ENCODE results near the gene LMX1B.
"Not testable (repeated sequence)": the region's sequence is repeated elsewhere in the genome, so short reads cannot be mapped to it uniquely, and the experiment has no call there.

The LMX1B gene

GRCh38 chr9:126613651-126614050 is at the start of gene LMX1B:
TSS of gene LMX1B (plus strand) at chr9:126613928. CDS start at chr9:126614450, 522 bp downstream.
- Histone ChIP-seq H2AFZ (ENCODE audit: low read depth, low read length) (no peak within 1 kb of the TSS), H3K36me3 (ENCODE audit: insufficient read depth, low read length) (no peaks in the 10 kb centered on the region), H3K27me3 (ENCODE audit: insufficient read depth, low read length) (peaks cover 91% of the 10 kb centered on the region), H3K4me1 (ENCODE audit: insufficient read depth, low read length) (peaks cover 15% of the 10 kb centered on the region), H3K9me3 (ENCODE audit: low read length) (no peaks in the 10 kb centered on the region), H3K4me3 (ENCODE audit: low read length) (no peak within 1 kb of the TSS)

- H3K9me3 ChIP-seq (ENCODE audit: low read length), result no peaks in the 10 kb centered on the region
- H3K36me3 ChIP-seq (ENCODE audit: insufficient read depth, low read length), result no peaks in the 10 kb centered on the region
- no peak overlapping the region for H2AFZ ChIP-seq (ENCODE audit: low read depth, low read length)
- no peak overlapping the region for H3K4me3 ChIP-seq (ENCODE audit: low read length)
- no peaks in the 10 kb centered on the region for H3K4me1 ChIP-seq (ENCODE audit: insufficient read depth, low read length)
- peaks cover 8% of the 10 kb centered on the region for H3K27me3 ChIP-seq (ENCODE audit: insufficient read depth, low read length)
Observed at GRCh38 chr9:126564128-126564527, 49.6 kb upstream of the LMX1B start.

GRCh38 chr9:126564716-126565115 is 49.0 kb upstream of the LMX1B start:
- H3K4me1 ChIP-seq (ENCODE audit: insufficient read depth, low read length), result no peaks in the 10 kb centered on the region
- H3K27me3 ChIP-seq (ENCODE audit: insufficient read depth, low read length), result peaks cover 5% of the 10 kb centered on the region
- H2AFZ ChIP-seq (ENCODE audit: low read depth, low read length), result no peak overlapping the region

GRCh38 chr9:126565336-126566128 is 48.2 kb upstream of the LMX1B start:
- no peak overlapping the region for H3K4me3 ChIP-seq (ENCODE audit: low read length)
- H3K27me3 ChIP-seq (ENCODE audit: insufficient read depth, low read length), result peaks cover 5% of the 10 kb centered on the region
- H3K4me1 ChIP-seq (ENCODE audit: insufficient read depth, low read length), result no peaks in the 10 kb centered on the region

More at GRCh38 chr9:126564716-126565115, 49.0 kb upstream of the LMX1B start:
- no peaks in the 10 kb centered on the region for H3K36me3 ChIP-seq (ENCODE audit: insufficient read depth, low read length)
- H3K4me3 ChIP-seq (ENCODE audit: low read length), result no peak overlapping the region
- H3K9me3 ChIP-seq (ENCODE audit: low read length), result no peaks in the 10 kb centered on the region

GRCh38 chr9:126569036-126569435 is 44.7 kb upstream of the LMX1B start:
- no peaks in the 10 kb centered on the region for H3K27me3 ChIP-seq (ENCODE audit: insufficient read depth, low read length)
- H3K4me1 ChIP-seq (ENCODE audit: insufficient read depth, low read length), result no peaks in the 10 kb centered on the region
- H2AFZ ChIP-seq (ENCODE audit: low read depth, low read length), result no peak overlapping the region
- no peaks in the 10 kb centered on the region for H3K9me3 ChIP-seq (ENCODE audit: low read length)
- H3K4me3 ChIP-seq (ENCODE audit: low read length), result no peak overlapping the region
- no peaks in the 10 kb centered on the region for H3K36me3 ChIP-seq (ENCODE audit: insufficient read depth, low read length)

More at GRCh38 chr9:126565336-126566128, 48.2 kb upstream of the LMX1B start:
- Histone ChIP-seq H3K9me3 (ENCODE audit: low read length) (no peaks in the 10 kb centered on the region), H2AFZ (ENCODE audit: low read depth, low read length) (no peak overlapping the region), H3K36me3 (ENCODE audit: insufficient read depth, low read length) (no peaks in the 10 kb centered on the region)

- Histone ChIP-seq H3K36me3 (ENCODE audit: insufficient read depth, low read length) (no peaks in the 10 kb centered on the region), H3K4me1 (ENCODE audit: insufficient read depth, low read length) (no peaks in the 10 kb centered on the region), H3K9me3 (ENCODE audit: low read length) (no peaks in the 10 kb centered on the region), H2AFZ (ENCODE audit: low read depth, low read length) (no peak overlapping the region), H3K27me3 (ENCODE audit: insufficient read depth, low read length) (peaks cover 6% of the 10 kb centered on the region), H3K4me3 (ENCODE audit: low read length) (no peak overlapping the region)
Observed at GRCh38 chr9:126578029-126578428, 35.7 kb upstream of the LMX1B start.

GRCh38 chr9:126580319-126580718 is 33.4 kb upstream of the LMX1B start:
- not testable (repeated sequence) for H3K27me3 ChIP-seq (ENCODE audit: insufficient read depth, low read length); H3K9me3 ChIP-seq (ENCODE audit: low read length); H2AFZ ChIP-seq (ENCODE audit: low read depth, low read length); H3K4me1 ChIP-seq (ENCODE audit: insufficient read depth, low read length); H3K36me3 ChIP-seq (ENCODE audit: insufficient read depth, low read length); H3K4me3 ChIP-seq (ENCODE audit: low read length)

GRCh38 chr9:126581893-126582292 is 31.8 kb upstream of the LMX1B start:
- Histone ChIP-seq H3K36me3 (ENCODE audit: insufficient read depth, low read length) (no peaks in the 10 kb centered on the region), H3K9me3 (ENCODE audit: low read length) (no peaks in the 10 kb centered on the region), H2AFZ (ENCODE audit: low read depth, low read length) (no peak overlapping the region), H3K27me3 (ENCODE audit: insufficient read depth, low read length) (peaks cover 6% of the 10 kb centered on the region), H3K4me1 (ENCODE audit: insufficient read depth, low read length) (no peaks in the 10 kb centered on the region), H3K4me3 (ENCODE audit: low read length) (no peak overlapping the region)

GRCh38 chr9:126582427-126582826 is 31.3 kb upstream of the LMX1B start:
- Histone ChIP-seq H2AFZ (ENCODE audit: low read depth, low read length) (no peak overlapping the region), H3K9me3 (ENCODE audit: low read length) (no peaks in the 10 kb centered on the region), H3K27me3 (ENCODE audit: insufficient read depth, low read length) (peaks cover 6% of the 10 kb centered on the region), H3K36me3 (ENCODE audit: insufficient read depth, low read length) (no peaks in the 10 kb centered on the region), H3K4me1 (ENCODE audit: insufficient read depth, low read length) (no peaks in the 10 kb centered on the region), H3K4me3 (ENCODE audit: low read length) (no peak overlapping the region)

GRCh38 chr9:126583144-126583760 is 30.5 kb upstream of the LMX1B start:
- Histone ChIP-seq H3K4me1 (ENCODE audit: insufficient read depth, low read length) (no peaks in the 10 kb centered on the region), H3K36me3 (ENCODE audit: insufficient read depth, low read length) (no peaks in the 10 kb centered on the region), H3K4me3 (ENCODE audit: low read length) (no peak overlapping the region), H3K9me3 (ENCODE audit: low read length) (no peaks in the 10 kb centered on the region), H2AFZ (ENCODE audit: low read depth, low read length) (no peak overlapping the region), H3K27me3 (ENCODE audit: insufficient read depth, low read length) (peaks cover 6% of the 10 kb centered on the region)

GRCh38 chr9:126584611-126585010 is 29.1 kb upstream of the LMX1B start:
- Histone ChIP-seq H3K4me3 (ENCODE audit: low read length) (no peak overlapping the region), H3K4me1 (ENCODE audit: insufficient read depth, low read length) (no peaks in the 10 kb centered on the region), H3K27me3 (ENCODE audit: insufficient read depth, low read length) (peaks cover 3% of the 10 kb centered on the region), H3K9me3 (ENCODE audit: low read length) (no peaks in the 10 kb centered on the region), H2AFZ (ENCODE audit: low read depth, low read length) (no peak overlapping the region), H3K36me3 (ENCODE audit: insufficient read depth, low read length) (no peaks in the 10 kb centered on the region)

GRCh38 chr9:126586236-126586635 is 27.5 kb upstream of the LMX1B start:
- Histone ChIP-seq H3K36me3 (ENCODE audit: insufficient read depth, low read length) (no peaks in the 10 kb centered on the region), H3K4me3 (ENCODE audit: low read length) (no peak overlapping the region), H3K9me3 (ENCODE audit: low read length) (no peaks in the 10 kb centered on the region), H3K4me1 (ENCODE audit: insufficient read depth, low read length) (no peaks in the 10 kb centered on the region), H3K27me3 (ENCODE audit: insufficient read depth, low read length) (peaks cover 3% of the 10 kb centered on the region), H2AFZ (ENCODE audit: low read depth, low read length) (no peak overlapping the region)

- Histone ChIP-seq H3K4me3 (ENCODE audit: low read length) (no peak overlapping the region), H3K4me1 (ENCODE audit: insufficient read depth, low read length) (no peaks in the 10 kb centered on the region), H3K36me3 (ENCODE audit: insufficient read depth, low read length) (no peaks in the 10 kb centered on the region), H2AFZ (ENCODE audit: low read depth, low read length) (no peak overlapping the region), H3K27me3 (ENCODE audit: insufficient read depth, low read length) (peaks cover 6% of the 10 kb centered on the region), H3K9me3 (ENCODE audit: low read length) (no peaks in the 10 kb centered on the region)
Observed at GRCh38 chr9:126587187-126588185, 26.2 kb upstream of the LMX1B start.
